ENCODE measurements around the gene IL23A.

IL23A gene

GRCh38 chr12:56361487-56362129, 22.9 kb downstream of the IL23A start:
- DNase-seq (ENCODE audit: low spot score), result no peak

DNA sequence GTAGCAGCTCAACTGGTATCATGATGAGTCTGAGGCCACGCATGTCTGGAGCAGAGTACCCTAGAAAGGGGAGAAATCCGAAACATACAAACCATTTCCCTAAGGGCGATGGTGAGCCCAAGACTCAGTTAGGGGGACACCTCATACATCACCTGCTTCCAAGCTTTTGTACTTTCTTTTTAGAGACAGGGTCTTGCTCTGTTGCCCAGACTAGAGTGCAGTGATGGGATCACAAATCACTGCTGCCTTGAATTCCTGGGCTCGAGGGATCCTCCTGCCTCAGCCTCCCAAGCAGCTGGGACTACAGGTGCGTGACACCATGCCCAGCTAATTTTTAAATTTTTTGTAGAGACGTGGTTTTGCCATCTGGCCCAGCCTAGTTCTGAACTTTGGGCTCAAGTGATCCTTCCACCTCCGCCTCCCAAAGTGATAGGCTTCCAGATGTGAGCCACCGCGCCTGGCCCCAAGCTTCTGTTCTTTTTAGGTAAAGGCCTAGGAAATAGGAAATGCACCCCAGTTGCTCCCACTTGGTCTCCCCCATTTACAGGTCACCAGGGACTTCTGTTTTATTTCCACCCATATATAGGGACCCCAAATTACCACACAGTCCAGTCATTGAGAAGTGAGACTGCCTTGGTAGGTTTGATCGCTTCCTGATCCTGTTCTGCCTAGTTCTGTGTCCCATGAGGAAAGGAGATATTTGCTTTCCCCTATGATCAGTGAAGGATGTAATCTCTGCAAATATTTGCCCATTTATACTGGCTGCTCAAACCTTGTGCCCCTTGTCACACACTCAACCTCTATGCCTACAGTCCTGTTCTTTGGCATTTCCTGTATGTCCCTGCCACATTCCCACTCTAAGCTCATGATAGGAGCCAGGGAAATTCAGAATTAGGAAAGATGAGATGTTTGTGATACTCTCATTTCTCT, 23.7 kb downstream of the IL23A start, which contains the start of gene APOF:
Gene APOF, minus strand, starts transcription at position 728 of the 930 bp plus-strand sequence. Its CDS starts 112 bp downstream, at position 616.
- no peak for DNase-seq (ENCODE audit: low spot score)

GRCh38 chr12:56366948-56367347, 28.3 kb downstream of the IL23A start:
- no peak for DNase-seq (ENCODE audit: low spot score)

DNA sequence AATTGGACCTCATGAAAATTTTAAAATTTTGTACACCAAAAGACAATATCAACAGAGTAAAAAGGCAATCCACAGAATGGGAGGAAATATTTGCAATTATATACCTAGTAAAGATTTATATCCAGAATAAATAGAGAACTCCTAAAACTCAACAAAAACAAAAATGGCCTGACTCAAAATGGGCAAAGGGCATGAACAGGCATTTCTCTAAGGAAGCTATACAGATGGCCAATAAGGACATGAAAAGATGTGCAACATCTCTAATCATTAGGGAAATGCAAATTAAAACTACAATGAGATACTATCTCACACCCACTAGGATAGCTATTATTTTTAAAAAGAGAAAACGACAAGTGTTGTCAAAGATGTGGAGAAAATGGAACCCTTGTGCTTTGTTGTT, 34.8 kb downstream of the IL23A start:
- no peak for DNase-seq (ENCODE audit: low spot score)

DNA sequence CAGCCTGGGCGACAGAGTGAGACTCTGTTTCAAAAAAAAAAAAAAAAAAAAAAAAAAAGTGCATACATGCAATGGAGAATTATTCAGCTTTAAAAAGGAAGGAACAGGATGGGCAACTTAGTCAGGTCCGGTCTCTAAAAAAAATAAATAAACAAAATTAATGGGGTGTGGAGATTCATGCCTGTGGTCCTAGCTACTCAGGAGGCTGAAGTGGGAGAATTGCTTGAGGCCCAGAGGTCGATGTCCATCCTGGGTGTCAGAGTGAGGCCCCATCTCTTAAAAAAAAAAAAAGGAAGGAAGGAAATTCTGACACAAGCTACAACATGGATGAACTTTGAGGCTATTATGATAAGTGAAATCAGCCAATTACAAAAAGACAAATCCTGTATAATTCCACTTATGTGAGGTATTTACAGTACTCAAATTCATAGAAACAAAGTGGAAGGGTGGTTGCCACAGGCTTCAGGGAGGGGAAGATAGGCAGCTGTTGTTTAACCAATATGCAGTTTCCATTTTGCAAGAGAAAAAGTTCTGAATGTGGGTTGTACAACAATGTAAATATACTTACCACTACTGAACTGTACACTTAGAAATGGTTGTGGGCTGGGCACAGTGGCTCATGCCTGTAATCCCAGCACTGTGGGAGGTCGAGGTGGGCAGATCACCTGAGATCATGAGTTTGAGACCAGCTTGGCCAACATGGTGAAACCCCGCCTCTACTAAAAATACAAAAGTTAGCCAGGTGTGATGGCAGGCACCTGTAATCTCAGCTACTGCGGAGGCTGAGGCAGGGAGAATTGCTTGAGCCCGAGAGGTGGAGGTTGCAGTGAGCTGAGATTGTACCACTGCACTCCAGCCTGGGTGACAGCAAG, 36.3 kb downstream of the IL23A start:
- DNase-seq (ENCODE audit: low spot score), result no peak

GRCh38 chr12:56375598-56376434, 37.1 kb downstream of the IL23A start:
- no peak for DNase-seq (ENCODE audit: low spot score)

GRCh38 chr12:56377310-56377988, 38.8 kb downstream of the IL23A start:
- peak; percentile 24 for DNase-seq (ENCODE audit: low spot score)

- DNase-seq (ENCODE audit: low spot score), result no peak
Observed at GRCh38 chr12:56377989-56378316, 39.3 kb downstream of the IL23A start.

GRCh38 chr12:56382611-56383010, 43.9 kb downstream of the IL23A start:
- no peak for DNase-seq (ENCODE audit: low spot score)

DNA sequence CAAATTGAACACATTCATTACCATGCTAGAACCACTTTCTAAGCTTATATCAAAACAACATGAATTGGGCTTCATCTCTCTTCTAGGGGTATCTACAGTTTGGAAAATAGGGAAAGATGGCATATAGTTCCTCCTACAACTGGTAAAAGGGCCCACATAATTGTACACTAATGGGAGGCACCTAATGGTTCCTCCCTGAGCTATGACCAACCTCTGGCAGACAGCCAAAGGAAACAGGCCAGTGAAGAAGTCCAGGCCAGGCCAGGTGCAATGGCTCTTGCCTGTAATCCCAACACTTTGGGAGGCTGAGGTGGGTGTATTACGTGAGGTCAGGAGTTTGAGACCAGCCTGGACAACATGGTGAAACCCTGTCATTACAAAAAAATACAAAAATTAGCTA, 47.2 kb downstream of the IL23A start:
- DNase-seq (ENCODE audit: low spot score), result no peak

DNA sequence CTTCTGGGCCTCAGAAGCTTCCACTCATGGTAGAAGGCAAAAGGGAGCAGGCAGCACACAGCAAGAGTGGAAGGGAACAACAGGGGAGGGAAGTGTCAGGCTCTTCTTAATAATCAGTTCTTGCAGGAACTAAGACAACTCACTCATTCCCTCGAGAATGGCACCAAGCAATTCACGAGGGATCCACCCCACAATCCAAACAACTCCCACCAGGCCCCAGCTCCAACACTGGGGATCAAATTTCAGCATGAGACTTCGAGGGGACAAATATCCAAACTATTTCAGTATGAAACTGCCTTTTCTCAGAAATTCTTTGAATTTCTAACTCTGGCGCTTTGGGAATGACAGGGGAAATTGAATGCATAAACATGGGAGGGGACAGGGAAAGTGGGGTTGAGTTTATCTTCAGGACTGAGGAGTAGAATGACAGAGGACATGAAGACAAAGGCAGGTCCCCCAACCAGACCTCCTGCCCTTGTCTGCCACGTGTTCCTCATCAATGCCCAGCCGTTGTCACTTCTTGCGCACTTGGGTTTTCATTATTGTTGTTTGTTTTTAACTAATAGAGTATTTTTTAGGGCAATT, 48.6 kb downstream of the IL23A start:
- DNase-seq (ENCODE audit: low spot score), result peak; percentile 7

- no peak for DNase-seq (ENCODE audit: low spot score)
Observed at GRCh38 chr12:56389412-56389811, 50.7 kb downstream of the IL23A start.
